GM19025 (cell line): ENCODE results near the gene USP44.

ENCODE experiments used
- ATAC-seq: cut with Tn5 transposase; IDR thresholded peaks from one replicate; pipeline ENCODE4 v1.9.1; 2021; ENCODE audit warnings: mild to moderate bottlenecking, low read depth, moderate library complexity; ENCODE audit not compliant: unreplicated experiment

Gene USP44

DNA sequence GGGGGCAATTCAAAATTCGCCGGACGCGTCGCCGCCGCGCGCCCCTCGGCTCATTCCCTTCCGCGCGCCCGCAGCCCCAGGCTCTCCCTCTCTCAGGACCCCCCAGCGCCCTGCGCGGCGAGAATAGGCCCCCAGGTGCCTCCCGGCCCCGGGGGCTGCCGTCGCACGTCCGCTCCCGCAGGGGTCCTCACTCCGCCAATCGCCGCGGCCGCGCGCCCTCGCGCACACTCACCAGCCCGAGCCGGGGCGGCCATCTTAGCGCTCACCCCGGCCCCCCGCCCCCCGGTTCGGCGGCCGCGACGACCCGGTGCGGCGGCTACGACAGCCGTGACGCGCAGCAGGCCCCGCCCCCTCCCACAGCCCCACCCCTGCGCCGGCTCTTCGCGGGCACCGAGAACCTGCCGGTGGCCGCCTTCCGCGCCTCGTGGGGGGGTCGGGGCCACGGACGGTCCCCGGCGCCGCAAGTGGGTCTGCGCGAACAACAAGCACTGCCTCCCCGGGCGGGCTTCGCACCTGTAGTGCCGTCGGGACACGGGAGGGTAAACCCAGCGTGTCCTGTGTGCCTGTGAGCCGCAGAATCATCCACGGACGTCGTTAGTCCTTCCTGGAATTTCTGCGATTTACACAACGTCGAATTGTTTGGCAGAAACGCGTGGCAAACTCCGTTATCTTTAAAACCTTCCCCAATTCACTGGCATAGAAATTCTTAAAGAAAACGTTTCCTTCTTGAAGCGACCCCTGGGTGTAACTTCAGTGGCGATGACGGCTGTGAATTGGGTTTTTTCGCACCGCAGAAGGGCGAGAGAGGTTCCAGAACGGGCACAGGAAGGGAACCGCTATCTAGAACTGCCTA is 2.5 kb downstream of the USP44 start:
- ATAC-seq, result no peak

DNA sequence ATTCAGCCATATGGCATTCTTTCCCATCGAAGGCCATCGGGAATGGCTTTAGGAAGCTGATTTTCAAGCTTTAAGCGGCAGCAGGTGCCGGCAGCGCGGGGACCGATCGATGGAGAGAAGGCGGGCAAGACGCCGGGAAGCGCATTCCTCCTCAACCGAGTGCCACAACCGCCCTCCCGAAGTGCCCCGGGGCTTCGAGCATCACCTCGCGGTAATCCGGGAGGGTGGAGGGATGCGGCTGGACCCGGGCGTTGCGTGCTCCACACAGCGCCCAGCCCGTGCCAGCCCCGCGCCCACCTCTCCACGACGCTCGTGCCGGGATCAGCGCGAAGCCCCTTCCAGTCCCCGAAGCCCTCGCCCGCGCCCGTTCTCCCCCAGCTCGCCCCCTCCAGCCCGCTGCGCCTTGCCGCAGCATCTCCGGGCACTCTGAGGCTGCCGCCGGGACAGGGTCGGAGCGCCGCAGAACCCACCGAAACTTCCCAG is 3.2 kb downstream of the USP44 start:
- no peak for ATAC-seq

DNA sequence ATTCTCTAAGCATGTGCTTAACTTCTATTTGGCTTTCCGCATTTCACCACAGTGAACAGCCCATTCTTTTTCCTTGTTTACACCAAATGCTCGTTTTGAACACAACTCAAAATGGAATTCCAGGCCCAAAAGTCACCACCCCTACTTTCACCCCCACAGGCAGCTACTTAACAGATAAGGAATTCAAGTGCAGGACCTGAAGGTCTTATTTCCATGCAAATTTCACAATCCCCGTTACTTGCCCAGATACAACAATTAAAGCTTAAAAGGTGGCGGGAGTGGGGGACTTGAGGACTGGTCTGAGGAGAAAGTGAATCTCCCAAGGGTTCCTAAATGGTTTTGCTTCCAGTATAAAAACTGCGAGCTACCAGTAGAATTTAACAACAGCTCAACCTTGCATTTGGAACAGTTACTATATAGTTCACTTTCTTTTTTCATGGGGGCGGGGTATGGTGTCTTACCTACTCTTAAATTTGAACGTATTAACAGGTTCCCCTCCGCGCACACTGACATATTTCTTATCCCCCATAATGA is 3.7 kb downstream of the USP44 start:
- ATAC-seq, result no peak

DNA sequence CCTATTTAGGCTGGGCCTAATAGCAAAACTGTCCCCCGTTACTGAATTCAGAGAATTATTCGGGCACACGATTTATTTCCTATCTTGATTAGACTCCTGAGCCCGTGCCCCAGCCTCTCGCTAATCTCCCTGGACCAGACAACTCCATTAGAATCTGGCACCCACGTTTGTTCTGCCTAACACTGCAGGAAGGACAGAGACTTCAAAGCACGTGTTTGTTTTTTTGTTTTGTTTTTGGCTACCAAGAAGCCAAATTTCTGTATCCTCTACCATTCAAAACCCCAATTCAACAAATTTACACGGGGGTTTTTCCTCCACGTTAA is 4.8 kb downstream of the USP44 start:
- ATAC-seq, result no peak

DNA sequence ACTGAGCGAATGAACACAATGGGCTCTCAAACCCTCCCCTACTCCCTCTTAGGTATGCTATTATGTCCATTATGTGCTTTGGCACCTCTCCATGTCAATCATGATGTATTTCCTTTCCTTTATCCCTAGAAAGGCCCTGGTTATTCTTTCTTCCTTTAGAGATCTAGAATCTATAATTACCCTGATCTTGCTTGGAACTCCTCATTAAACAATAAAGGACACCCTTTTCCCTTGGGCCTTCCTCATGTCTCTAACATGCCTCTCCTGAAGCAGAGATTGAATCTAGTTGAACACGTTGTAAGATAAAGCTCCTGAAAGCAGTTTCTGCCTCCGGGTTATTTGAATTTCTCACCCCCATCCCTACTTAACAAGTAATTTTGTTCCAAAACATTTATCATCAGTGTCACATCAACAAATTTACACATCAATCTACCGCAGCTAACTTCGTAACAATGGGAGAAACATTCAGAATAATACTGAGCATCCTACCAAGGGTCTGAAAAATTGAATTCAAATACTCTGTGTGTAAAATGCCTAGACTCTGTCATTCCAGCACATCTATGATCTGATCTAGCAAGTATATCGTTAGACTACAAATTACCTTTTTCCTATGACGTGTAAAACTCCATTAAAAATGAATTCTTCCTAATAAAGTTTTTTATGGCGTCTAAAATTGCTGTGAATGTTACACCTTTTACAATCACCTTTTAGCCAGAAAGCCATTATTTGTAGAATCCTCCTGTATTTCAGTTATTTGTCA is 5.4 kb downstream of the USP44 start:
- no peak for ATAC-seq

DNA sequence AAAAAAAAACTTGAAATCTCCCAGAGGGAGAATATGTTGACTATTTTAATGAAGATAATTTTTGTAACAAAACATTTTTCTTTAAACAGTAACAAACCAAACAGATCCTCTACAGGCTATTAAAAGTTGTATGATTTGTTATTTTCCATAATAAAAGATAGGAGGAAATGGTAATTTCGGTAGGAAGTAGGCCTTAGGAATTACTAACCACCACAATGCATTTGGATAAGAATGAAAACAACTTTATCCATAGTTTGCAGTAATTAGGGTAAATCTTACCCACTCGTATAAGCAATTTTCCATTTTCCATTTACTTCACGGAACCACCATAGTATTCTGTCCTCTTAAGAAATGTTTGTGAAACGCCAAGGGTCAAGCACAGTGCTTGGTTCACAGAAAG is 6.0 kb downstream of the USP44 start:
- no peak for ATAC-seq

DNA sequence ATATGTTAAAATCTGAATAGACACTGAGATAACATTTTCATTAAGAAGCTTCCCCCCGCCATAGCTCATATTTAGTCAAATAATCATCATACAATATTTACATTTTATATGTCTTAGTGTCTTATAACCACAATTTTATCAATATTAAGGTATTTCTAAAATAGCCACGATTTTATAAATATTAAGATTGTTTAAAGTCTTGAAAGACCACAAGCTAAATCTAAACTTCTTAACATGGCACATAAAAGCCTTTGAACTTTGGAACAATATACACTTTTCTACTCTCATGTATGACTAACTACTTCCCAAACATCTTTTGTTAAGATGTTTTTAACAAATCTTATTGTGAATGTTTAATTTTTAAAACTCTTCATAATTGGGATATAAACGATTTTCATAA is 6.5 kb downstream of the USP44 start:
- no peak for ATAC-seq

DNA sequence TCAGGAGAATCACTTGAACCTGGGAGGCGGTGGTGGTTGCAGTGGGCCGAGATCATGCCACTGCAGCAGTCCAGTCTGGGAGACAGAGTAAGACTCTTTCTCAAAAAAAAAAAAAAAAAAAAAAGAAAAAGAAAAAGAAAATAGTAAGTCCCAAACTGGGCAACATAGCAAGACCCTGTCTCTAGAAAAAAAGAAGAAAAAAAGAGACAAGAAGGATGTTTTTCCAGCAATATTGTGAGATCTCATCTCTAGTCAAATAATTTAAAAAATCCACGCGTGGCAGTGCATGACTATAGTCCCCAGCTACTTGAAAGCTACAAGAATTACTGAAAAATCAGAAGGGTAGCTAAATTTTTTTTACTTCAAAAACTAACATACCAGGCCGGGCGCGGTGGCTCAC is 8.0 kb downstream of the USP44 start:
- ATAC-seq, result no peak

DNA sequence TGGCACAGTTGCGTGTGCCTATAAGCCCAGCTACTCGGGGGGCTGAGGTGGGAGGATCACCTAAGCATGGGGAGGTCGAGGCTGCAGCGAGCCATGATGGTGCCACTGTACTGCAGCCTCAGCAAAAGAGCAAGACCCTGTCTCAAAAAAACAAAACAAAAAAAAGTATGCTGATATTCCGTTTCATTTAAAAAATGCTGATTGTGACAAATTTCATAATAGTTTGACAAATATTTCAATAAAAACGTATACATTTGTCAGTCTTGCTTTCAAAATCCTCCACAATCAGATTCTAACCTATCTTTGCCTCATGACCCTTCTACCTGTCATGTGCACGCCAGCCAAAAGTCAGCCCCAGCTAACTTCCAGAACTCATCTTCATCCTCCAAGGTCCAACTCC is 9.8 kb downstream of the USP44 start:
- ATAC-seq, result no peak

DNA sequence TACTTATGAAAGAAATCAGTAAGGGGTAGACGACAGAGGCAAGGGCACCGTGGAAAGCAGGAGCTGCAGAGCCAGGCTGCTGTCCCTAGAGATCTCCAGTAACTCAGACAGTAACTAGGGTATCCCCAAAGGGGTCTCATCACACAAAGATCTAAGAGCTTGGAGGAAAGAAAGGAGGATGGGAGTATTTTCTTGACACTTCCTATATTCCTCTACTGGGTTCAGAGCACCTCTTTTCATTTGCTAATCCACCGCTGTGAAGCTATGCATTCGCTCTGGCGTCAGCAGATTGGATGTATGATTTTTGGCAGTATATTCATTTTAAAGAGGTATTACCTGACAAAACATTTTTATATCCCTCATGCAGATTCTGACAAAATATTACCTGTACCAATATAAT is 12.6 kb downstream of the USP44 start:
- no peak for ATAC-seq

DNA sequence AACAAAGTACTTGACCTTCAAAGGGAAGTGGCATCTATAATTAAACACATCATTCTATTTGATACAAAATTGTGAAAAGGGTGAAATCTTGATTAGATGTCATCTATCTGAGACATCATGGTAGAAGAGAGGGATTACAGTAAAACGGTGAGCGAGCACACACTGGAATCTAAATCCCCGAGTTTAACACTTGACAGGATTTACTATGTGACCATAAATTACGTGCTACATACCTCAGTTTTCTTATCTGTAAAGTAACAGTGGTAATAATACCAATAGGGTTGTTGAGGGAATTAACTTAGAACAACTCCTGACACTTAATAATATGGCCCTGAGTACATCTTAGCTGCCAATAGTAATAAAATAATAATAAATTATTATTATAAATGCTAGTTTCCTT is 13.3 kb downstream of the USP44 start:
- no peak for ATAC-seq

DNA sequence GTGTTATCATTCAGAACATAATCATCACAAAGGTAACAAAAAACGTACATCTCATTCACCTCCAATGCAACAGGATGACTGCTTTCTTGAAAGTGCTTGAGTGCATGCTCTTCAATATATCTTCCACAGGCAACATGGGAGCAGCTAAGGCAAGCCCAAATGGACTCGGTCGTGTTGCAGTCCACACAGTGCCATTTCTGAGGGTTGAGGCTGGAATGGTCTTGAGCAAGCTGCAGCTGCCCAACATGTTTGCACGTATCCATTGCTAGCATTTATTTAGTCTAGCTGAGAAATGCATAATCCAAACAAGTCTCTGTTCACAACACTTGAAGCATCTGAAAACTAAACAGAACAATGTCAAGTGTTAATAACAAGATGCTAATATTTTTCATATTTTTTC is 17.3 kb downstream of the USP44 start:
- ATAC-seq, result no peak

DNA sequence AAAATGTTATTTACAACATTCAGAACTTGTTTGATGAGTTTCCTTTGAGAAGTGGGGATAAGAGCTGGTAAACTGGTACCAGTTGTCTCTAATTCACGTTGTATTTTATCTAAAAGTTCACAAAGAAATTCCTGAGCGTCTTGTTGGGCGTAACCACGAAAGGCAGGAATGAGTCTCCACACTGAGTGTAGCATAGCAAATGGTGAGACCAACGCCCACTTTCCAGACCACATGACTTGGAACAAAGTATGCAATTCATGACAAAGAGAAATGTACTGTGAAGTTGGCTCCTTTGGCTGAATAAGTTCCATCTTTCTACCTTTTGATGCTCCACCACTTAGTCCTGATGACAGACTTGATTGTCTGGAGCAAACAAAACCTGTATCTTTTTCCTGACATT is 18.4 kb downstream of the USP44 start:
- no peak for ATAC-seq

DNA sequence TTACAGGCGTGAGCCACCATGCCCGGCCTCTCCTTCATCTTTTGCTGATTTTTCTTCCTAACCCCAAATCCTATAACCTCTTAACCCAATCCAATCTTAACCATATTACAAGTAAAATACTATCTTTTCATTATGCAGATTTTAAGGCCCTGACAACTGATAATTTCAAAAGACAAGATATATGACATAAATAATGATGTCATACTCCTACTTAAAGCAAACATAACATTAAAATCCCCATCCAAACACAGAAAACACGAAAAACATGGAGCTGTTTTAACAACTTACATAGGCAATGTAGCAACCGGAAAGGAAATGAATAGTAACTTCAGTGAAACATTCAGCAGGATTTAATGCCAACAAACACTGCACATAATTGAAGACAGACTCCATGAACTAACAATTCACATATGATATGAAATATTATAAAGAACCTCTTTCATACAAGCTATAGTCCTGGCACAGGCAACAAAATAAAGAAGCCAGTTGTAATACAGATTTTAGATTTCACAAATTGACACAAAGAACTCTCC is 21.5 kb downstream of the USP44 start:
- no peak for ATAC-seq

DNA sequence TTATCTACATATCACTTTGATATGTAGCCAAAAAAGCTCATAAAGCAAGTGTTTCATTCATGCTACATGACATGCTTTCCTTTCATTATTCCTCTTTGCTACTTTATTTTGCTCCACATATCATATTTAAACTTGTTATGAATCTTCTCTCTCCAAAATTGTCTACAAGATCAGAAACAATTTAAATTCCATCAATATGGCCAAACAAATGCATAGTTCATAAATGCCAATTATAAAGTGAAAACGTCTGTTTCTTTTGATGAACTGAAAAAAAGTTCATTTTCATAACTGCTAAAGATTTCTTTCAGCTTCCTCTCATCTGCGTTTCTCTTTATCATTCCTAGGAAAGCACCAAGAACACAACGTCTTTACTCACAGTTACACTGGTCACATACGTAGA is 22.8 kb downstream of the USP44 start:
- ATAC-seq, result no peak

DNA sequence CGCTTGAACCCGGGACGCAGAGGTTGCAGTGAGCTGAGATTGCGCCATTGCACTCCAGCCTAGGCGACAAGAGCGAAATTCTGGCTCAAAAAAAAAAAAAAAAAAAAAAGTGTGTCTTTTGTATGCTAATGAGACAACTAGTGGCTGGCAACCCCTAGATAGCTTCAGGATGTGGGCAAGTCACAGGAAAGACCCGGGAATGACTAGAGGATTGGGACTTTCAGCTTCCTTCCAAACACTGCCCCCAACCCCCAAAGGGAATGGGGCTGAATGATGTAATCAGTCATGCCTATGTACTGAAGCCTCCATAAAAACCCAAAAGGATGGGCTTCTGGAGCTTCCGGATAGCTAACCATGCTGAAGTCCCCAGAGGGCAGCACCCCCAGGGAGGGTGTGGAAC is 28.6 kb downstream of the USP44 start:
- ATAC-seq, result no peak

DNA sequence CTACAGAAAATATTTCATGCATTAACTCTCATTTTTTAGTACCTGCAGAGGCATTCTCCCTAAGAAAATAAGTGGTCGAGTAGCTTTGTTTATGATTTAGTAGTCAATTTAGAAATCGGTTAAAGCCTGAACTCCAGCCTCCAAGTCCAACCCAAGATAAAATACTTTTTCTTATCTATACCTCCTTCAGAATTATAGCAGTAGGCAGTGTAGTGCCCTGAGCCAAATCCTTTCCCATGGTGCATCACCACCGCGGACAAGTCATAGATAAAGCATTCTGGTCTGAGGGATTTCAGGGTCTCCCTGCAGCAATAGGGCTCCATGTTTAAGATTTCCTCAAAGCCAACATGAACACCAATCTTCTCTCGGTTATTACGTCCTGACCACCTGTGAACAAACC is 30.5 kb downstream of the USP44 start:
- ATAC-seq, result no peak

DNA sequence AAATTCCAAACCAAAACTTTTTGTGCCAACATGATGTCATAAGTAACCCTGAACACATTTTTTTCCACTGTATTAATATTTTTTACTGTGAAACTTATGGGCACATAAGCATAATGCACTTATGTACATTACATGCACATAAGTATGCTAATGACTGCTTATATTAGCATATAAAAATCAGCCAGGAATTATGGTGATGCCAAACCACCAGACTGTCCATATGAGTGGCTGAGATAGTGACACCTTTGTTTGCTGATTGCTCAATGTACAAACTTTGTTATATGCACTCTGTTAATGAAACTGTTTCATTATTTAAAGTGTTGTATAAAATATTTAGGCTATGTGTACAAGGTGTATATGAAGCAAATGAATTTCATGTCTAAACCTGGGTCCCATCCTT is 32.3 kb downstream of the USP44 start:
- no peak for ATAC-seq

DNA sequence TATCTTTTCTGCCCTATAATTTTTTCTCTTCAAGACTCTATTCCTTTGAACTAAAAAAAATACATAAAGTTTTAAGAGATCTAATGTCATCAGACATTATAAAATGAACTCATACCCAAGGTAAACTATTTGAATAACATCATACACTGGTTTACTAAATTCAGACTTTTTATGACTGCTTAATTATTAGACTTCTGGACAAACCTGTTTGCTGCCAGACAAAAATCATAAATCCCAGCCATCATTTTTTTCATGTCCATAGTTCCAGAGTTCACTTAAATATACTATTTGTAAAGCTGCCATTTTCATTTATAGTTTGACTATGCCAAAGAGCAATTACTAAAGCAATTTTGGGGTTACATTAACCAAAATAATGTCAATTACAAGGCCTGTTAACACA is 34.0 kb downstream of the USP44 start:
- no peak for ATAC-seq

DNA sequence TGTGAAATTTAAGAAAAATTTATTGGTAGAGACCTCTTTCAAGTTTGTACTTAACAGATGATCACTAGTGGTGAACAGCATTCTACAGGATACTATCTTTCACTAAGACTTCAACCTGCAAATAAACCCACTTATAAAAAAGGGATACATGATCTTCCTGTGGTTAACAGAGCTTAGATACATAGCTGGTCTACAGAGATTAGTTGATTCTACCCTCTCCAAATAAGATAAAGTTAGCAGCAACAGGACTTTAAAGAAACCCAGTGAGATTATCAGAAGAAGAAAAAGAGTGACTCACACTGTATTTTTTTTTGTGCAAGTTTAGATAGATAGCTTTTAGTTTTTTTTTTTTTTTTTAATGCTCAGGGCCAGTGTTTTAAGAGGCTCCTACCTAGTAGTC is 34.5 kb downstream of the USP44 start:
- no peak for ATAC-seq

DNA sequence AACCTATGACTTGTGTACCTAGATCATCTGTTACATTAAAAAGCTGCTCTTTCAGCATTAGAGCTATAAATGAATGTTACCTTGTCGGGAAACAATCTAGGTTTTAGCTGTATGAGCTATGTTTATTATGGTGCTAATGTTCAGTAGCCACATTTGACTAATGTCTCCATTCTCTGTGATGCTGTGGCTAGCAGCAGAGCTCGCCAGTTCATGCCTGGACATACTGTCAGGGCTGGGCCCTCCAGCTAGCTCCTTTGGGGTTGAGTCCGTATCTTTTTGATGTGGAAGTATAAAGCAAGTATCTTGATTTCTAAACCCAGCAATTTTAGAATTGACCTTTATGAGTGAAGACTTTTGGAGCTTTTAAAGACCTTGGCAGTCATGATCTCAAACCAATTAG is 36.1 kb downstream of the USP44 start:
- no peak for ATAC-seq

DNA sequence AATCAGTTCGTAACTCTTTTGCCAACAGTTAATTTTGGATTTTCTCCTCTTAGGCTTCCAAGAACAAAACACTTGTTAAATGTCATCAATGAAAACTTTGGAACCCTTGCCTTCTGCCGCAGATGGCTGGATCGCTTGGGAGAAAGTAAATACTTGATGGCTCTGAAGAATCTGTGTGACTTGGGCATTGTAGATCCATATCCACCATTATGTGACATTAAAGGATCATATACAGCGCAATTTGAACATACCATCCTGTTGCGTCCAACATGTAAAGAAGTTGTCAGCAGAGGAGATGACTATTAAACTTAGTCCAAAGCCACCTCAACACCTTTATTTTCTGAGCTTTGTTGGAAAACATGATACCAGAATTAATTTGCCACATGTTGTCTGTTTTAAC is 37.7 kb downstream of the USP44 start:
- no peak for ATAC-seq
